HepG2 (cell line): ENCODE data around the gene WNK1. TPM values are rescaled to one million over a fixed set of nuclear protein-coding genes. Genes with fewer than 3 reads are reported as not detected.
A peak's percentile ranks its signal among the peaks of the same experiment; 100 is the strongest.
"Not testable (repeated sequence)": the region's sequence is repeated elsewhere in the genome, so short reads cannot be mapped to it uniquely, and the experiment has no call there.

Source experiments
- ATAC-seq: fragments of 200-7000 bp; cut with Tn5 transposase; 3 replicates; pipeline ENCODE4 v1.9.1; 2020; ENCODE audit warnings: mild to moderate bottlenecking, moderate library complexity
- BruUV-seq: library from RNA; stranded (reverse); fragments of 400-500 nt; replicated peaks from 2 replicates; lab custom pipeline; 2021; lab: Mats Ljungman, UMichigan
- CTCF ChIA-PET: fragments of 300-600 bp; formaldehyde crosslinking; extraction: SDS; loops from one replicate; lab custom pipeline; 2021; ENCODE audit warnings: low total read pairs, inconsistent platforms, low intra/inter-chr PET ratio; lab: Yijun Ruan, JAX
- POLR2A ChIA-PET: fragments of 350-600 bp; sonication (Branson Sonifier 250); formaldehyde crosslinking; loops from one replicate; lab custom pipeline; 2020; ENCODE audit warnings: antibody characterized with exemption, inconsistent platforms; lab: Yijun Ruan, JAX
- DNase-seq: peaks from one replicate; pipeline ENCODE4 v3.0.0-alpha.2; 2015; ENCODE audit warnings: low spot score
- FAIRE-seq: peaks from 3 replicates; lab custom pipeline; 2011; peaks lifted over from hg19 to GRCh38; lab: Jason Lieb, UNC
- H2AFZ ChIP-seq: one replicate; pipeline ENCODE4 v1.6.1; 2011; ENCODE audit warnings: low read length, inconsistent platforms
- H3K27ac ChIP-seq: fragments of 300-600 bp; 3 replicates; pipeline ENCODE4 v1.8.0; 2011; ENCODE audit warnings: mixed run types, mild to moderate bottlenecking, mixed read lengths, low read length, inconsistent platforms; ENCODE audit not compliant: insufficient read depth; ENCODE audit errors: extremely low read length
- H3K27me3 ChIP-seq, 2 experiments: fragments of 200-600 bp in 1 of 2; 2 replicates in 1 of 2; 3 replicates in 1 of 2; pipeline versions ENCODE4 v1.6.0 to v1.8.0; 2011; ENCODE audit warnings: low read length in 2 of 2, mild to moderate bottlenecking in 2 of 2, moderate library complexity in 2 of 2, inconsistent platforms in 1 of 2; ENCODE audit not compliant: insufficient read depth in 2 of 2, control insufficient read depth in 1 of 2
- H3K36me3 ChIP-seq, 2 experiments: fragments of 200-600 bp in 1 of 2; replicated peaks in 1 of 2; 2 replicates in 1 of 2; 3 replicates in 1 of 2; pipeline versions ENCODE4 v1.5.1 to v1.8.0; 2011; ENCODE audit warnings: low read length in 2 of 2, inconsistent platforms in 1 of 2; ENCODE audit not compliant: insufficient read depth in 2 of 2, control insufficient read depth in 1 of 2
- H3K4me1 ChIP-seq: 2 replicates; pipeline ENCODE4 v1.5.1; 2012; ENCODE audit warnings: low read length, inconsistent platforms; ENCODE audit not compliant: insufficient read depth
- H3K4me2 ChIP-seq: 2 replicates; pipeline ENCODE4 v1.6.0; 2011; ENCODE audit warnings: low read depth, low read length, inconsistent platforms
- H3K4me3 ChIP-seq, 3 experiments: fragments of 200-600 bp in 1 of 3; sonication (generic), shearing (Covaris generic) in 1 of 3; replicated peaks in 1 of 3; 2 replicates each; pipeline ENCODE4 v1.5.1; 2011 to 2016; ENCODE audit warnings: low read length in 3 of 3, inconsistent platforms in 2 of 3, low read depth in 2 of 3, mild to moderate bottlenecking in 2 of 3, control low read depth in 1 of 3, mixed read lengths in 1 of 3; ENCODE audit not compliant: insufficient read depth in 1 of 3
- H3K79me2 ChIP-seq: one replicate; pipeline ENCODE4 v1.6.1; 2011; ENCODE audit warnings: low read length, inconsistent platforms; ENCODE audit not compliant: insufficient read depth
- H3K9ac ChIP-seq: 2 replicates; pipeline ENCODE4 v1.6.0; 2011; ENCODE audit warnings: mild to moderate bottlenecking, low read depth, low read length, inconsistent platforms; ENCODE audit not compliant: insufficient read depth
- H3K9me3 ChIP-seq: 2 replicates; pipeline ENCODE4 v1.5.1; 2012; ENCODE audit warnings: mild to moderate bottlenecking, low read length
- H4K20me1 ChIP-seq: 2 replicates; pipeline ENCODE4 v1.6.0; 2011; ENCODE audit warnings: inconsistent platforms, mild to moderate bottlenecking, low read length, moderate library complexity; ENCODE audit not compliant: insufficient read depth
- ZBTB38 ChIP-seq: sonication (generic); formaldehyde crosslinking; IDR thresholded peaks from 2 replicates; pipeline ENCODE4 v1.5.1; 2020; ENCODE audit warnings: mild to moderate bottlenecking, missing genetic modification reagents
- ZNF460 ChIP-seq: sonication (generic); formaldehyde crosslinking; IDR thresholded peaks from 2 replicates; pipeline ENCODE4 v1.5.1; 2020; ENCODE audit warnings: missing genetic modification reagents, mild to moderate bottlenecking, borderline replicate concordance
- WGBS: methylation state at CpG from one replicate; pipeline ENCODE4 v1.1.6; 2017; ENCODE audit warnings: low lambda C conversion rate; 5-methylcytosine and 5-hydroxymethylcytosine counted together
- in situ Hi-C: cut with HindIII; loops from 2 replicates; pipeline ENCODE4 v1.10.0; 2017; ENCODE audit warnings: low pct_unique_long_range_greater_than_20kb; ENCODE audit not compliant: extremely low pct_ligation_motif_present
- intact Hi-C: fragments of 100-400 bp; cut with micrococcal nuclease; formaldehyde crosslinking; loops from one replicate; pipeline ENCODE4 v1.10.0; 2022; ENCODE audit not compliant: unreplicated experiment
- polyA plus RNA-seq, 8 experiments: library from polyadenylated mRNA; depleted of rRNA in 3 of 8; stranded (reverse) in 7 of 8; unstranded in 1 of 8; fragments of >200 nt; fragmentation: Illumina TruSeq in 4 of 8; extraction: Trizol in 4 of 8; gene quantifications; 2 replicates each; pipeline versions ENCODE4 v1.2.1 to v1.2.3, GENCODE V29; 2011 to 2016; ENCODE audit warnings: low read depth in 4 of 8, missing spikeins in 1 of 8, mixed read lengths in 1 of 8; ENCODE audit not compliant: insufficient read depth in 1 of 8
- total RNA-seq, 5 experiments: library from RNA; depleted of rRNA; stranded (reverse); fragments of >200 nt; fragmentation: Illumina TruSeq; extraction: Trizol; gene quantifications; 2 replicates each; pipeline ENCODE4 v1.2.3, GENCODE V29; 2016; ENCODE audit warnings: low read depth in 1 of 5
- TF ChIP-seq, protein P1 (sequence below): sonication (generic); formaldehyde crosslinking; IDR thresholded peaks from 2 replicates; pipeline ENCODE4 v1.5.1; 2020; ENCODE audit warnings: mild to moderate bottlenecking, missing genetic modification reagents, moderate library complexity
- TF ChIP-seq, protein P2 (sequence below): sonication (generic); formaldehyde crosslinking; IDR thresholded peaks from 2 replicates; pipeline ENCODE4 v1.4.0; 2020; ENCODE audit warnings: missing genetic modification reagents, mild to moderate bottlenecking, borderline replicate concordance
- TF ChIP-seq, protein P3 (sequence below): sonication (generic); formaldehyde crosslinking; IDR thresholded peaks from 2 replicates; pipeline ENCODE4 v1.4.0; 2020; ENCODE audit warnings: missing genetic modification reagents

WNK1 gene
- total and polyA plus RNA-seq, 2 of the 13 experiments (the other 11 are each of a cell fraction or from before 2014, with no cell fraction given), result 31.1 to 54.8 TPM

DNA sequence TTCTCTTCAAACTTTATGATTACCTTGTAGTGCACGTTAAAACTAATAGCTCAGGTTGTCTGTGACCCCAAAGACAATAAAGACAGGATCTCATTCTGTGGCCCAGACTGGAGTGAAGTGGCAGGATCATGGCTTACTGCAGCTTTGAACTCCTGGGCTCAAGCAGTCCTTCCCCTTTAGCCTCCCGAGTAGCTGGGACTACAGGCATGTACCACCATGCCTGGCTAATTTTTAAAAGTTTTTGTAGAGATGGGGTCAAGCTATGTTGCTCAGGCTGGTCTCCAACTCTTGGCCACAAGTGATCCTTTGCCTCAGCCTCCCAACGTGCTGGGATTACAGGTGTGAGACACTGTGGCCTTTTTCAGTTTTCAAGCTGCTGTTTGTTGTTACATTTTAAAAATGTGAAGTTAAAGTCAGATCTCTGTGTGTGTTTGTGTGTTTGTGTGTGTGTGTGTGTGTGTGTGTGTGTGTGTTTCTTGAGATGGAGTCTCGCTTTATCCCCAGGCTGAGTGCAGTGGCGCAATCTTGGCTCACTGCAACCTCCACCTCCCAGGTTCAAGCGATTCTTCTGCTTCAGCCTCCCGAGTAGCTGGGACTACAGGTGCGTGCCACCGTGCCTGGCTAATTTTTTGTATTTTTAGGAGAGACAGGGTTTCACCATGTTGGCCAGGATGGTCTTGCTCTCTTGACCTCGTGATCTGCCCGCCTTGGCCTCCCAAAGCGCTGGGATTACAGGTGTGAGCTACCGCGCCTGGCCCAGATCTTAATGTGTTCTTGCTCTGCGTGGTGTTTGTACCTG, 23.8 kb downstream of the WNK1 start:
- in situ Hi-C loops, result not testable (repeated sequence)
- TF ChIP-seq, protein P1, sequence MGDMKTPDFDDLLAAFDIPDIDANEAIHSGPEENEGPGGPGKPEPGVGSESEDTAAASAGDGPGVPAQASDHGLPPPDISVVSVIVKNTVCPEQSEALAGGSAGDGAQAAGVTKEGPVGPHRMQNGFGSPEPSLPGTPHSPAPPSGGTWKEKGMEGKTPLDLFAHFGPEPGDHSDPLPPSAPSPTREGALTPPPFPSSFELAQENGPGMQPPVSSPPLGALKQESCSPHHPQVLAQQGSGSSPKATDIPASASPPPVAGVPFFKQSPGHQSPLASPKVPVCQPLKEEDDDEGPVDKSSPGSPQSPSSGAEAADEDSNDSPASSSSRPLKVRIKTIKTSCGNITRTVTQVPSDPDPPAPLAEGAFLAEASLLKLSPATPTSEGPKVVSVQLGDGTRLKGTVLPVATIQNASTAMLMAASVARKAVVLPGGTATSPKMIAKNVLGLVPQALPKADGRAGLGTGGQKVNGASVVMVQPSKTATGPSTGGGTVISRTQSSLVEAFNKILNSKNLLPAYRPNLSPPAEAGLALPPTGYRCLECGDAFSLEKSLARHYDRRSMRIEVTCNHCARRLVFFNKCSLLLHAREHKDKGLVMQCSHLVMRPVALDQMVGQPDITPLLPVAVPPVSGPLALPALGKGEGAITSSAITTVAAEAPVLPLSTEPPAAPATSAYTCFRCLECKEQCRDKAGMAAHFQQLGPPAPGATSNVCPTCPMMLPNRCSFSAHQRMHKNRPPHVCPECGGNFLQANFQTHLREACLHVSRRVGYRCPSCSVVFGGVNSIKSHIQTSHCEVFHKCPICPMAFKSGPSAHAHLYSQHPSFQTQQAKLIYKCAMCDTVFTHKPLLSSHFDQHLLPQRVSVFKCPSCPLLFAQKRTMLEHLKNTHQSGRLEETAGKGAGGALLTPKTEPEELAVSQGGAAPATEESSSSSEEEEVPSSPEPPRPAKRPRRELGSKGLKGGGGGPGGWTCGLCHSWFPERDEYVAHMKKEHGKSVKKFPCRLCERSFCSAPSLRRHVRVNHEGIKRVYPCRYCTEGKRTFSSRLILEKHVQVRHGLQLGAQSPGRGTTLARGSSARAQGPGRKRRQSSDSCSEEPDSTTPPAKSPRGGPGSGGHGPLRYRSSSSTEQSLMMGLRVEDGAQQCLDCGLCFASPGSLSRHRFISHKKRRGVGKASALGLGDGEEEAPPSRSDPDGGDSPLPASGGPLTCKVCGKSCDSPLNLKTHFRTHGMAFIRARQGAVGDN (CRISPR knock-in tag), result peak; percentile 26; the same call in 1 of the 2 replicates
- peak; percentile 66; the same call in 1 of the 2 replicates for TF ChIP-seq ZBTB38 (CRISPR knock-in tag)
- TF ChIP-seq, protein P2, sequence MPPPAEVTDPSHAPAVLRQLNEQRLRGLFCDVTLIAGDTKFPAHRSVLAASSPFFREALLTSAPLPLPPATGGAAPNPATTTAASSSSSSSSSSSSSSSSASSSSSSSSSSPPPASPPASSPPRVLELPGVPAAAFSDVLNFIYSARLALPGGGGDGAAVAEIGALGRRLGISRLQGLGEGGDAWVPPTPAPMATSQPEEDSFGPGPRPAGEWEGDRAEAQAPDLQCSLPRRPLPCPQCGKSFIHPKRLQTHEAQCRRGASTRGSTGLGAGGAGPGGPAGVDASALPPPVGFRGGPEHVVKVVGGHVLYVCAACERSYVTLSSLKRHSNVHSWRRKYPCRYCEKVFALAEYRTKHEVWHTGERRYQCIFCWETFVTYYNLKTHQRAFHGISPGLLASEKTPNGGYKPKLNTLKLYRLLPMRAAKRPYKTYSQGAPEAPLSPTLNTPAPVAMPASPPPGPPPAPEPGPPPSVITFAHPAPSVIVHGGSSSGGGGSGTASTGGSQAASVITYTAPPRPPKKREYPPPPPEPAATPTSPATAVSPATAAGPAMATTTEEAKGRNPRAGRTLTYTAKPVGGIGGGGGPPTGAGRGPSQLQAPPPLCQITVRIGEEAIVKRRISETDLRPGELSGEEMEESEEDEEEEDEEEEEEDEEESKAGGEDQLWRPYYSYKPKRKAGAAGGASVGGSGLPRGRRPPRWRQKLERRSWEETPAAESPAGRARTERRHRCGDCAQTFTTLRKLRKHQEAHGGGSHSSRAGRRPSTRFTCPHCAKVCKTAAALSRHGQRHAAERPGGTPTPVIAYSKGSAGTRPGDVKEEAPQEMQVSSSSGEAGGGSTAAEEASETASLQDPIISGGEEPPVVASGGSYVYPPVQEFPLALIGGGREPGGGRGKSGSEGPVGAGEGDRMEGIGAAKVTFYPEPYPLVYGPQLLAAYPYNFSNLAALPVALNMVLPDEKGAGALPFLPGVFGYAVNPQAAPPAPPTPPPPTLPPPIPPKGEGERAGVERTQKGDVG (CRISPR knock-in tag), result 0 out of 2 replicates have a peak, but pooled peaks have one; percentile 38
- TF ChIP-seq ZNF460 (CRISPR knock-in tag), result peak; percentile 58; the same call in 1 of the 2 replicates
- TF ChIP-seq, protein P3, sequence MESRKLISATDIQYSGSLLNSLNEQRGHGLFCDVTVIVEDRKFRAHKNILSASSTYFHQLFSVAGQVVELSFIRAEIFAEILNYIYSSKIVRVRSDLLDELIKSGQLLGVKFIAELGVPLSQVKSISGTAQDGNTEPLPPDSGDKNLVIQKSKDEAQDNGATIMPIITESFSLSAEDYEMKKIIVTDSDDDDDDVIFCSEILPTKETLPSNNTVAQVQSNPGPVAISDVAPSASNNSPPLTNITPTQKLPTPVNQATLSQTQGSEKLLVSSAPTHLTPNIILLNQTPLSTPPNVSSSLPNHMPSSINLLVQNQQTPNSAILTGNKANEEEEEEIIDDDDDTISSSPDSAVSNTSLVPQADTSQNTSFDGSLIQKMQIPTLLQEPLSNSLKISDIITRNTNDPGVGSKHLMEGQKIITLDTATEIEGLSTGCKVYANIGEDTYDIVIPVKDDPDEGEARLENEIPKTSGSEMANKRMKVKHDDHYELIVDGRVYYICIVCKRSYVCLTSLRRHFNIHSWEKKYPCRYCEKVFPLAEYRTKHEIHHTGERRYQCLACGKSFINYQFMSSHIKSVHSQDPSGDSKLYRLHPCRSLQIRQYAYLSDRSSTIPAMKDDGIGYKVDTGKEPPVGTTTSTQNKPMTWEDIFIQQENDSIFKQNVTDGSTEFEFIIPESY (CRISPR knock-in tag), result peak; percentile 93

More for the DNA sequence above, 23.8 kb downstream of the WNK1 start:
- FAIRE-seq, BruUV-seq, CTCF ChIA-PET, DNase-seq, H3K36me3 ChIP-seq, H3K4me2 ChIP-seq, intact Hi-C loops, H3K9me3 ChIP-seq, H2AFZ ChIP-seq, H3K9ac ChIP-seq, H3K27me3 ChIP-seq, ATAC-seq, H3K27ac ChIP-seq, H3K4me3 ChIP-seq: not testable (repeated sequence)
- Histone ChIP-seq H3K79me2 (peaks cover 96% of the 10 kb centered on the region), H3K4me1 (peaks cover 80% of the 10 kb centered on the region), H4K20me1 (peaks cover 86% of the 10 kb centered on the region)
- WGBS, result 89% methylated on average over 14 of the region's 15 CpGs
- POLR2A ChIA-PET, result interaction anchor here (0.7 kb wide), 1 partner anchor 225 kb away, joined by 3 read pairs; no protein-coding TSS in a partner anchor
